NB4 (cell line): Measurements from ENCODE around the gene MAP4K4.

Experiments used
- POLR2A ChIP-seq: IDR thresholded peaks from 2 replicates; pipeline ENCODE4 v1.6.1; 2011; ENCODE audit warnings: mild to moderate bottlenecking; ENCODE audit not compliant: insufficient read length; ENCODE audit errors: extremely low read depth
- TF ChIP-seq, protein P1 (sequence below): IDR thresholded peaks from one replicate; pipeline ENCODE4 v1.5.1; 2012; ENCODE audit warnings: low read depth, low read length
- TF ChIP-seq, protein P2 (sequence below): IDR thresholded peaks from 2 replicates; pipeline ENCODE4 v1.6.1; 2011; ENCODE audit warnings: low read depth, low read length

DNA sequence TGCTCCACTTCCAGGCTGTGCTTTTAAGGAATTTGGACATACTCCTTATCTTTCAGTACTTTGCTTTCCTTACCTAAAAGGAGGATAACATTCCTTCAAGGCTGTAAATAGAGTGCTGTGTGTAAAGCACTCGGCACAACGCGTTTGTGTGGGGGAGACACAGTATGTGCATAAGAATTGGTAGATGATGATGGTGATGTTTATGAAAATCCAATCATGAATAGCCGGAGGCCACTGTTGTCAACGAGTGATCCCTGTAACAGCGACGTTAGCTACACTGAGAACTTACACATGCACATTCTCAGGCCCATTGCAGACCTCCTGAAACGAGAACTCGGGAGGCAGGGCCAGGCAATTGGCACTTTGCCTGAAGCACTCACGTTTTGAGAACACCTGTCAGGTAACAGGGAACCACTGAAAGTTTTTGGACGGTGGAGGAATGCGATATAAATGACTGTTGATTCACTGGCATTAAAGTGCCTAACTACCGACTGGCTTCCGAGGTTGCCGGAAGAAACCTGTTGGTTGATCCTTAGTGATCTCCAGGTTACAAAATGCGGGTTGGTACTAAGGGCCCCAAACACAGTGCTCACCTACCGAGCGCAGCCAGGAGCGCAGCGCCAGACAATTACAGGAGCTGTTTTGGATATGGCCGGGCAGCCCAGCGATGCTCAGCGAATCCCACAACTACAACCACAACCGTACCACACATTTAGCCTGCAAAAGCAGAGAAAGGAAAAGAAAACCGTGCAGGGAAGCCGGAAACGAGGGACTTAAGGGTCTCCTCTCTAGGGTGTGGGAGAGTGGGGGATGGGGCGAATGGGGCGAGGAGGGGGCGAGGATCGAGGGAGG lies 1.0 kb upstream of the MAP4K4 start:
- TF ChIP-seq, protein P1, sequence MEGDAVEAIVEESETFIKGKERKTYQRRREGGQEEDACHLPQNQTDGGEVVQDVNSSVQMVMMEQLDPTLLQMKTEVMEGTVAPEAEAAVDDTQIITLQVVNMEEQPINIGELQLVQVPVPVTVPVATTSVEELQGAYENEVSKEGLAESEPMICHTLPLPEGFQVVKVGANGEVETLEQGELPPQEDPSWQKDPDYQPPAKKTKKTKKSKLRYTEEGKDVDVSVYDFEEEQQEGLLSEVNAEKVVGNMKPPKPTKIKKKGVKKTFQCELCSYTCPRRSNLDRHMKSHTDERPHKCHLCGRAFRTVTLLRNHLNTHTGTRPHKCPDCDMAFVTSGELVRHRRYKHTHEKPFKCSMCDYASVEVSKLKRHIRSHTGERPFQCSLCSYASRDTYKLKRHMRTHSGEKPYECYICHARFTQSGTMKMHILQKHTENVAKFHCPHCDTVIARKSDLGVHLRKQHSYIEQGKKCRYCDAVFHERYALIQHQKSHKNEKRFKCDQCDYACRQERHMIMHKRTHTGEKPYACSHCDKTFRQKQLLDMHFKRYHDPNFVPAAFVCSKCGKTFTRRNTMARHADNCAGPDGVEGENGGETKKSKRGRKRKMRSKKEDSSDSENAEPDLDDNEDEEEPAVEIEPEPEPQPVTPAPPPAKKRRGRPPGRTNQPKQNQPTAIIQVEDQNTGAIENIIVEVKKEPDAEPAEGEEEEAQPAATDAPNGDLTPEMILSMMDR, result no peak
- TF ChIP-seq POLR2A, result no peak
- TF ChIP-seq, protein P2, sequence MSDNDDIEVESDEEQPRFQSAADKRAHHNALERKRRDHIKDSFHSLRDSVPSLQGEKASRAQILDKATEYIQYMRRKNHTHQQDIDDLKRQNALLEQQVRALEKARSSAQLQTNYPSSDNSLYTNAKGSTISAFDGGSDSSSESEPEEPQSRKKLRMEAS, result no peak
